ENCODE data around the gene ZNG1A.
"Not testable (repeated sequence)": the region's sequence is repeated elsewhere in the genome, so short reads cannot be mapped to it uniquely, and the experiment has no call there.

- not testable (repeated sequence) for TF ChIP-seq GTF3C2 (IDR thresholded peaks at IDR 0.05; ENCODE audit: borderline replicate concordance, extremely low read depth, insufficient read length); E2F1 (CRISPR knock-in tag; IDR thresholded peaks at IDR 0.05); SETDB1 (IDR thresholded peaks at IDR 0.05; ENCODE audit: low read length); EZH2 (IDR thresholded peaks at IDR 0.05; ENCODE audit: borderline replicate concordance, low read depth, low read length); BRCA1 (IDR thresholded peaks at IDR 0.05); BRCA1 (CRISPR knock-in tag; IDR thresholded peaks at IDR 0.05); ZNF77 (CRISPR knock-in tag; IDR thresholded peaks at IDR 0.05)
- TF ChIP-seq, protein P1, sequence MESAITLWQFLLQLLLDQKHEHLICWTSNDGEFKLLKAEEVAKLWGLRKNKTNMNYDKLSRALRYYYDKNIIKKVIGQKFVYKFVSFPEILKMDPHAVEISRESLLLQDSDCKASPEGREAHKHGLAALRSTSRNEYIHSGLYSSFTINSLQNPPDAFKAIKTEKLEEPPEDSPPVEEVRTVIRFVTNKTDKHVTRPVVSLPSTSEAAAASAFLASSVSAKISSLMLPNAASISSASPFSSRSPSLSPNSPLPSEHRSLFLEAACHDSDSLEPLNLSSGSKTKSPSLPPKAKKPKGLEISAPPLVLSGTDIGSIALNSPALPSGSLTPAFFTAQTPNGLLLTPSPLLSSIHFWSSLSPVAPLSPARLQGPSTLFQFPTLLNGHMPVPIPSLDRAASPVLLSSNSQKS (CRISPR knock-in tag; IDR thresholded peaks at IDR 0.05) = not testable (repeated sequence)
- TF ChIP-seq, protein P2, sequence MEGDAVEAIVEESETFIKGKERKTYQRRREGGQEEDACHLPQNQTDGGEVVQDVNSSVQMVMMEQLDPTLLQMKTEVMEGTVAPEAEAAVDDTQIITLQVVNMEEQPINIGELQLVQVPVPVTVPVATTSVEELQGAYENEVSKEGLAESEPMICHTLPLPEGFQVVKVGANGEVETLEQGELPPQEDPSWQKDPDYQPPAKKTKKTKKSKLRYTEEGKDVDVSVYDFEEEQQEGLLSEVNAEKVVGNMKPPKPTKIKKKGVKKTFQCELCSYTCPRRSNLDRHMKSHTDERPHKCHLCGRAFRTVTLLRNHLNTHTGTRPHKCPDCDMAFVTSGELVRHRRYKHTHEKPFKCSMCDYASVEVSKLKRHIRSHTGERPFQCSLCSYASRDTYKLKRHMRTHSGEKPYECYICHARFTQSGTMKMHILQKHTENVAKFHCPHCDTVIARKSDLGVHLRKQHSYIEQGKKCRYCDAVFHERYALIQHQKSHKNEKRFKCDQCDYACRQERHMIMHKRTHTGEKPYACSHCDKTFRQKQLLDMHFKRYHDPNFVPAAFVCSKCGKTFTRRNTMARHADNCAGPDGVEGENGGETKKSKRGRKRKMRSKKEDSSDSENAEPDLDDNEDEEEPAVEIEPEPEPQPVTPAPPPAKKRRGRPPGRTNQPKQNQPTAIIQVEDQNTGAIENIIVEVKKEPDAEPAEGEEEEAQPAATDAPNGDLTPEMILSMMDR (IDR thresholded peaks at IDR 0.05 in 2 of 3, conservative IDR thresholded peaks at IDR 0.05 in 1 of 3; ENCODE audit: insufficient read depth in 2 of 3, low read depth in 1 of 3, low read length in 3 of 3) = not testable (repeated sequence)
- TF ChIP-seq, protein P3, sequence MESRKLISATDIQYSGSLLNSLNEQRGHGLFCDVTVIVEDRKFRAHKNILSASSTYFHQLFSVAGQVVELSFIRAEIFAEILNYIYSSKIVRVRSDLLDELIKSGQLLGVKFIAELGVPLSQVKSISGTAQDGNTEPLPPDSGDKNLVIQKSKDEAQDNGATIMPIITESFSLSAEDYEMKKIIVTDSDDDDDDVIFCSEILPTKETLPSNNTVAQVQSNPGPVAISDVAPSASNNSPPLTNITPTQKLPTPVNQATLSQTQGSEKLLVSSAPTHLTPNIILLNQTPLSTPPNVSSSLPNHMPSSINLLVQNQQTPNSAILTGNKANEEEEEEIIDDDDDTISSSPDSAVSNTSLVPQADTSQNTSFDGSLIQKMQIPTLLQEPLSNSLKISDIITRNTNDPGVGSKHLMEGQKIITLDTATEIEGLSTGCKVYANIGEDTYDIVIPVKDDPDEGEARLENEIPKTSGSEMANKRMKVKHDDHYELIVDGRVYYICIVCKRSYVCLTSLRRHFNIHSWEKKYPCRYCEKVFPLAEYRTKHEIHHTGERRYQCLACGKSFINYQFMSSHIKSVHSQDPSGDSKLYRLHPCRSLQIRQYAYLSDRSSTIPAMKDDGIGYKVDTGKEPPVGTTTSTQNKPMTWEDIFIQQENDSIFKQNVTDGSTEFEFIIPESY (CRISPR knock-in tag; IDR thresholded peaks at IDR 0.05) = not testable (repeated sequence)
These were observed 63.8 kb downstream of the ZNG1A start for GRCh38 chr9:115118-115451.
